ENCODE data around the gene YIPF3.

GRCh38 chr6:43547222-43547621 lies 30.5 kb upstream of the YIPF3 start:
- no peak for TF ChIP-seq CTCF (IDR thresholded peaks at IDR 0.05)
- no peak for TF ChIP-seq POLR2A (IDR thresholded peaks at IDR 0.05)
